ENCODE results near the gene CADM2.

The CADM2 gene

DNA sequence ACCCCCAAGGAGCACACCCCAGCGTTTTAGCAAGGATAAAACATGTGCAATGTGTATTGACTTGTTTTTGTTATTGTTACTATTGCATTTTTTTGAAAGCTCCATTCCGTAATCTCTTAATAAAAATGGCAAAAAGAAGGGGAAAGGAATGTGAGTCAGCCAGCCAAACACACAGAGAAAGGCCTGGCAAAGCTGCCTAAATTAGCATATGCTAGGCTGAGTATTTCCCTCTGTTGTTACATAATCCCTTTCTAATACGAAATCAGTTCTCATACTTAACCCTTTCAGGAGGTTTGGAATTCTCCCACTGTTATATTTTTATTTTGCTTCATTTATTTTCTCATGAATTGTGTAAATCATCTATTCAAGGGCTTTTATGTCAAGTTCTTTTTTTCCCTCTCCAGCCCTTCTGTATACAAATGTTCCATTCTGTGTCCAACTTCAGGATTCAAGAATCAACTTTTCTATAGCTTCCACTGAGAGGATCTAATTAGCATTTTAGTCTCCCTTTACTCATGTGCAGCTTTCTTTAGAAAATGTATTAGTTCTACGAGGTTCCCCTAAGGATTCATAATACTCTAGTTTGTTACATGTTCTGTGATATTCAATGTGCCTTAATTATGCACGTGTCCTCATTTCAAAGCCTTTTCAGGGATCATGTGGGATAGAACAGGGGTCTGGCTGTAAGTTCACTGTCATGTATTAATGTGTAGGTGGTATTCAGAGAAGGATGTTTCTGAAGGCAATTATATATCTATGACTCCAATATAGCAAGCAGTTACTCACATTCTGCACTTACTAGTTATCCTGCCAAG lies 9.2 kb downstream of the CADM2 start:
- FAIRE-seq (no peak), DNase-seq (ENCODE audit: insufficient read length, low spot score) (no peak)
- no peak for TF ChIP-seq POLR2A (IDR thresholded peaks at IDR 0.05; ENCODE audit: low read depth, low read length)

DNA sequence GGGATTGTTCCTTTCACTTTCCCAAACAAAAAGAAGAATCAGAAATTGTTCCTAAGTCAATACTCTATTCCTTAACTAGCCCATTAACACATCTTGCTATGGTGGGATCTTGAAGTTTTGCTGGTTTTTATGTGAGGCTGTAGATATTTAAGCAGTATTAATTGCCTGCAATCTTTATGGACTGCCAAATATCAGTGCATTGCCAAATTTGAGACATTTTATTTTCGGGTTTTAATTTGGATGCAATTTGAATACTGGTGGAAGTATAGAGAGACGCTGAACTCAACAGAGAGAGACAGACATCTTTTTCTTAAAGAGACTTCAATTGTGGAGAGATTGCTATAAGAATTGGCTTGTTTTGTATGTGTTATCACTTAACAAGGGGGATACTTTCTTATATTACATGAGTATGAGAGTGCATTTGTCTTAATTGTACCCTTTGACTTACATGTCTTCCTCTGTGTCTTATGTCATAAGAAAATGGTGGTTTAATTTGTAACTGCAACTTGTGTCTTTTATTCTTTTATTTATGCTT lies 10.0 kb downstream of the CADM2 start:
- DNase-seq (ENCODE audit: insufficient read length, low spot score) (no peak), FAIRE-seq (no peak)
- no peak for TF ChIP-seq POLR2A (IDR thresholded peaks at IDR 0.05; ENCODE audit: low read depth, low read length)

DNA sequence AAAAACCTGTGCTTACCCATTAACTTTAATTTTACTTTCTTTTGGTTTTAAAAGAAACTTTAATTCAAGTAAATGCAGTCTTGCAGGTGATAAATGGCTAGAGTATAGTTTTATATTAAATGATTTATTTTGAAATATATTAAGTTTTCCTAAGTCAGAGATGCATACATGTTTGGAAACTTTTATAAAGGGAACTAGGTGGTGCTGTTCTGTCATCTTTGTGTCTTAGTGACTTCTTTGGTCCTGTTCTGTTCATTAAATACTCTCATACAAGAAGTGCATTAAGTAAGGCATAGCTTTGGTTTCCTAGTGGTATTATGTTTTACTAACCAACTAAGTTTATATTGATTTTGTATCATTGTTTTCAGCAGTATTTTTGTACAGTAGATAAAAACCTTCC lies 15.6 kb downstream of the CADM2 start:
- no peak for TF ChIP-seq POLR2A (IDR thresholded peaks at IDR 0.05; ENCODE audit: low read depth, low read length)
- DNase-seq (ENCODE audit: insufficient read length, low spot score) (no peak), FAIRE-seq (no peak)

DNA sequence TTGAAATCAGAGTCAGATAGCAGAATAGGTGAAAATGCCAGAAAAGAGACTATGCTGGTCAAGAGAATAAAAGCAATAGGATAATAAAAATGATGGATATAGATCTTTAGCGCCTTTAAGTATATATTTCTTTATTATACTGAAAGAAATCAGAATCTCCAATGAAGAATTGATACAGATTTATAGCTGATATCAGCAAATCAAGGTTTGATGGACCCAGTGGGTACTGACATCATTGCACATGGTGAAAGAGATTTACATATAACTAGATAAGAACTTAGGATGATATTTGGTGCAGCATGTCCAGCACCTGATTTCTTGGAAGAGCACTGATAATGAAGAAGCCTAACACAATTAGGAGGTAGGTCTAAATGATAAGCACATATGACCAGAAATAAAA lies 18.2 kb downstream of the CADM2 start:
- no peak for TF ChIP-seq POLR2A (IDR thresholded peaks at IDR 0.05; ENCODE audit: low read depth, low read length)
- DNase-seq (ENCODE audit: insufficient read length, low spot score), result no peak
- FAIRE-seq, result no peak

DNA sequence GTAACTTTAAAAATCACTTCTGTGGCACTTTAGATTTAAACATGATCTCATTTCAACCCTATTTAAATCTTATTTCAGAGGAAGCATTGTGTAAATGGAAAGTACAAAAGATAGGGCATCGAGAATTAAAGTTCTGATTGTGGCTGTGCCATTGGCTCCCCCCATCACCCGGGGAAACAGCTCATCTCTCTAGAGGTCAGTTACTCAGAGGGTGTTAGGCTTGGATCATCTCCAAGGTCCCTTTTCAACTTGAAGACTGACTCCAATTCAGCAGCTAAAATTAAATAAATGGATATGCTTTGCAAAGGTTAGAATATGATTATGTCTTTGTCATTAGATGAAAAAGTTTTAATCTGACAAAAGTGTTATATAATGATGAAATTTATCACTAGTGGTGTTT lies 20.1 kb downstream of the CADM2 start:
- no peak for TF ChIP-seq POLR2A (IDR thresholded peaks at IDR 0.05; ENCODE audit: low read depth, low read length)
- DNase-seq (ENCODE audit: insufficient read length, low spot score) (no peak), FAIRE-seq (no peak)

DNA sequence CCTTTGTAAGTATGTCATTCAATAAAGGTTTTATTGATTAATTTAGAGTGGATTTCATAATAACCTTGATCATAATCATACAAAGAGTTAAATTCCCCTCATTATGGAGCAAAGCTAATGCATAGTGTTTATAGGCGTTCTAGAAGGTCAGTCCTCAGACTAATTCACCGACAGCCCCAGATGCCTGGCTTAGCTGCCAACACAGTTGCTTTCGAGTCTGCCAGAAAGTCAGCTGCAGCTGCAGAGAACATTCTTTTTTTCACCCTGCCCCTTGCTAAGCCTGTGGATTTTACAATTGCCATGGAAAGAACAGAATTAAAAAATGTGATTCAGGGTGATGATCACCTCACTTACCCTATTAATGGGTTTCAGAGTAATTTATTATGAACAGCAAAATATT lies 21.2 kb downstream of the CADM2 start:
- no peak for FAIRE-seq
- TF ChIP-seq POLR2A (IDR thresholded peaks at IDR 0.05; ENCODE audit: low read depth, low read length), result no peak
- DNase-seq (ENCODE audit: insufficient read length, low spot score), result no peak

DNA sequence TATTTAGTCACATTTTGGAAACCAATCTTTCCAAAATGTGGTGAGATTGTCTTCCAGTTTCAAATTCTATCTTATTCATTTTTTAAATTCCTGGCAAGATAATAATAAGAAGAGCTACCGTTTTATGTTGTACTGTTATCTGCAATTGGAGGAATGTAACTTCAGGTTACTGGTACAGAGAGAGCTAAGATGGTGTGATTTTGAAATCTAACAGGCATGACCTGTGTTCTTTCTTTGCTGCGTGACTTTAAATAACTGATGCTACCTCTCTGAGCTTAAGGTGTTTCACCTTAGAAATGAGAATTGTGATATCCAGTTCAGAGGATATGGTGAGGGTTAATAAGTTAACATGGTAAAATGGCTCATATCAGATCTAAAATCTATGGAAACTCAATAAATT lies 21.7 kb downstream of the CADM2 start:
- FAIRE-seq, result no peak

DNA sequence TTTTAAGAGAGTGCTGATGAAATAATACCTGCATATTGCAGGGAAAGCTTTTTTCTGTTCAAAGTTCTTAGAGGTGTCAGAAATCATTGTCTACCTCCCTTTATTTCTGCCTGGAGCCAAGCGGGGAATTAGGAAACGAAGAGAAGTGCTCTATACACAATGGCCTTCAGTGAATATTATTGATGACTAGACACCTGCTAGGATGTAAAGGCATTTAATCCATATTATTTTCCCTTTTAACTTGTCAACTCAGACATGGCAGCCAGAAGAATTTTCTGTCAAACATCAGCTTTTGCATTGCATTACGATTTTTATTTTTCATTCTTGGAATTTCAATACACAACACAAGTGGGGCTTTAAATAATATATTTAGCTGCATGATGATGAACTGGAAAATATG lies 24.7 kb downstream of the CADM2 start:
- no peak for FAIRE-seq
- TF ChIP-seq POLR2A (IDR thresholded peaks at IDR 0.05; ENCODE audit: low read depth, low read length), result no peak
- no peak for DNase-seq (ENCODE audit: insufficient read length, low spot score)

More for the DNA sequence above, 21.7 kb downstream of the CADM2 start:
- no peak for DNase-seq (ENCODE audit: insufficient read length, low spot score)
- TF ChIP-seq POLR2A (IDR thresholded peaks at IDR 0.05; ENCODE audit: low read depth, low read length), result no peak

DNA sequence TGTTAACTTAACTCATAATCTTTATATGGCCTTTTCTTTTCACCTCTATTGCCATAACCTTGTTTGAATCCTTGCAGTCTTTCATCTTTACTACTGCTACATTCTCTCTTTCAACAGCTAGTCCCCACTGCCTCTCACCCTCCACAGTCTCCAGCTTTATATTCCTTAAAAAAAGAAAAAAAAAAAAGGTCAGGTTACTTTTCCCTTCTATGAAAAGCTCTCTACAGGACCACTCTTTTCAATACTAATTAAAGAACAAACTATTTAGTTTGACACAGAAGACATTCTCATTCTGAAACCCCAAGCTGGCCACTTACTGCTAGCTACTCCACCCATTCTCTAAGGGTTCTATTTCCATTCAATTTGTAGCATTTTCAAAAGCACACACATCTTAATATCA lies 25.6 kb downstream of the CADM2 start:
- DNase-seq (ENCODE audit: insufficient read length, low spot score) (no peak), FAIRE-seq (no peak)
- no peak for TF ChIP-seq POLR2A (IDR thresholded peaks at IDR 0.05; ENCODE audit: low read depth, low read length)

DNA sequence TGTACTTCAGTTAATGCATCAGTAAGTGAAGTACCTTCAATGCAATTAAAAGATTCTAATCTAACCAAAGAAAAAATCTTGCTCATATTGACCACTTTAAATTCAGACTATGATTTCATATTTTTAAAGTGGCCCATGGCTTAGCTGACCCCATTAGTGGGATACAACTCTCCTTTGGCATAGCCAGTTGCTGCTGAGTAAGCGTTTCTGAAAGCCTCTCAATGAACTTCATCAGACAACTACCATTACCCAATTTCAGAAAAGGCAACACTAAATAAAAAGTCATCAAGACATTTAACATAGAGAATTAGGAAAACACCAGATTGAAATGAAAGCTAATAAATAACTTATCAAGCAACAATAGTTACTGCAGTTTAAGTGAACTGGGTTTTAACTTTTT lies 27.0 kb downstream of the CADM2 start:
- DNase-seq (ENCODE audit: insufficient read length, low spot score) (no peak), FAIRE-seq (no peak)
- no peak for TF ChIP-seq POLR2A (IDR thresholded peaks at IDR 0.05; ENCODE audit: low read depth, low read length)

DNA sequence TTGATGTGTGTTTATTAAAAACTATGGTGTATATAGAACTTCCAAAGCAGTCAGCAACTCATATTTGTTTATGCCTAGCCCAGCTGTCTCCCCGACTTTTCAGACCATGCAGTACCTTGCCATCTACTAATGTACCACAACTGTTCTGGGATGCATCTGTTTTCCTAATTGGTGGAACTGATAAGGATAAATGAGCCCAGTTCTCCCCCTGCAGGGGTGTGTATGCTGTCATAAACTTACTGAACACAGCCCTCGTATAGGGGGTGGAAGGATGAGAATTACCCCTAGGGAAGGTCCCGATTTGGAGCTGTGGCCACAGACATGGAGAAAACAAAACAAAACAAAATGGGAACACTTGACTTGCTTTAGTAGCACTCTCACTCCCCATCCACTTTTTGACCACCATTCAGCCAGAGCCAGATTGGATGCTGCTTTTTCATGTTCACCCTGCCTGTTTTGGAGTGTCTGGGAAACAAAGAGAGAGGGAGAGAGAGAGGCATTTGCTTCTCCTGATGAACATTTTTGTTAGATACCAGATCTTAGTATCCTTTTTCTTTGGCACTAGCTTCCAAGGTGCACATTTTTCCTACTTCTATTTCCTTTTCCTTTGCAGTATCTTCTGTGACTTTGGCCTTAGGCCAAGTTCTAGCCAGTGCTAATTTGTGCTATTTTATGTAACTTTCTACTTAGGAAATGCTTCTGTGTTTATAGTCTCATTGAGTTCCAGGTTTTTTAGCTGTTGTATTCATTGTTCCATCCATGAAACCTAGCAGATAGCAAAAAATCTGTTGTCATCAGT lies 29.1 kb downstream of the CADM2 start:
- no peak for FAIRE-seq
- no peak for TF ChIP-seq POLR2A (IDR thresholded peaks at IDR 0.05; ENCODE audit: low read depth, low read length)
- DNase-seq (ENCODE audit: insufficient read length, low spot score), result no peak

DNA sequence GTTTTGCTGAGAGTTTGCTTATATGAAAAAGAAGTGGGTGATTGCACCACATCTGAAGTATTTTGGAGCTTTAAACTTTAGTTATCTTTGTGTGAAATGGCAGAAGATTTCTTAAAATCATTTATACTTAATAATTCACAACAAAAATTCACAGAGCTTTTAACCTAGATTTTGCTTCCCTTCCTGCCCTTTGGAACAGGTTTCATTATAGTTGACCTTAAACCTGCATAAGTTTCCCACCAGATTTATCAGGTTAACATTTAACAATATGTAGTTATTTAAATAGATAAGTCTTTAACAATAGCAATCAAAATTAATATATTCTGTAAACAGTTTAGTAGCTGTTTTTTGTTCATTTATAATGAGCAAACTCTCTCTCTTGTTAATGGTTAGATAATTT lies 30.3 kb downstream of the CADM2 start:
- no peak for DNase-seq (ENCODE audit: insufficient read length, low spot score)
- no peak for TF ChIP-seq POLR2A (IDR thresholded peaks at IDR 0.05; ENCODE audit: low read depth, low read length)
- FAIRE-seq, result no peak

DNA sequence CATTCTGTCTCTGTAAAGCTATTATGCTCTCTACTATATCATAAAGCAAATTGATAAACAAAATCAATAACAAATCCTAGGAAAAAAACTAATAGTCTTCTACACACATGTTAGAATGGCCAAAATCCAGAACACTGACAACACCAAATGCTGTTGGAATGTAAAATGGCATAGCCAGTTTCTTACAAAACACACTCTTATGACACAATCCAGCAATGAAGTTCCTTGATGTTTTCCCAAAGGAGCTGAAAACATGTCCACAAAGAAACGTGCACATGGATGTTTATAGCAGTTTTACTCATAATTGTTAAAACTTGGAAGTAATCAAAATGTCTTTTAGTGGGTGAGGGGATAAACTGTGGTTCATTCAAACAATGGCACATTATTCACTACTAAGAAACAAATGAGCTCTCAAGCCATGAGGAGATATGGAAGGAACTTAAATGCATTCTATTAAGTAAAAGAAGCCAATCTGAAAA lies 32.7 kb downstream of the CADM2 start:
- no peak for TF ChIP-seq POLR2A (IDR thresholded peaks at IDR 0.05; ENCODE audit: low read depth, low read length)
- FAIRE-seq, result no peak
- DNase-seq (ENCODE audit: insufficient read length, low spot score), result no peak

DNA sequence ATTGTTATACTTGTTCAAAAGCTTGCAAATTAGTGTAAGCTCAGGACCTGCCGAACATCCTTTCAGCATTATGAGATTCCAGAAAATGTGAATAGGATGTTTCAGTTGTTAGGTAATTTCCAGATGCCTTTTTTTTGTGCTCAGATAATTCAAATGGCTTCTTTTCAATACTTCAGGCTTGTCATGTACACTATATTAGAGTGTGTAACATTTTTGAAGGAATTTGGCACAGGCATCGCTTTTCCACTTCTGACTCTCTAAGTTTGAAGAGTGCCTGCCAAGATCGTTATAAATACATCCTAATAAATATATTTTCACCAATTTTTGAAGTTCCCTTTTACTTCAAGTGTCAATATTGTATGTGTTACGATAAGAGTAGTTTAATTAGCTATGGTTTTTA lies 35.2 kb downstream of the CADM2 start:
- FAIRE-seq (no peak), DNase-seq (ENCODE audit: insufficient read length, low spot score) (no peak)
- no peak for TF ChIP-seq POLR2A (IDR thresholded peaks at IDR 0.05; ENCODE audit: low read depth, low read length)

All from H54 (cell line).